ENCODE data around the gene JMJD6.
"Not testable (repeated sequence)": the region's sequence is repeated elsewhere in the genome, so short reads cannot be mapped to it uniquely, and the experiment has no call there.

JMJD6 gene

DNA sequence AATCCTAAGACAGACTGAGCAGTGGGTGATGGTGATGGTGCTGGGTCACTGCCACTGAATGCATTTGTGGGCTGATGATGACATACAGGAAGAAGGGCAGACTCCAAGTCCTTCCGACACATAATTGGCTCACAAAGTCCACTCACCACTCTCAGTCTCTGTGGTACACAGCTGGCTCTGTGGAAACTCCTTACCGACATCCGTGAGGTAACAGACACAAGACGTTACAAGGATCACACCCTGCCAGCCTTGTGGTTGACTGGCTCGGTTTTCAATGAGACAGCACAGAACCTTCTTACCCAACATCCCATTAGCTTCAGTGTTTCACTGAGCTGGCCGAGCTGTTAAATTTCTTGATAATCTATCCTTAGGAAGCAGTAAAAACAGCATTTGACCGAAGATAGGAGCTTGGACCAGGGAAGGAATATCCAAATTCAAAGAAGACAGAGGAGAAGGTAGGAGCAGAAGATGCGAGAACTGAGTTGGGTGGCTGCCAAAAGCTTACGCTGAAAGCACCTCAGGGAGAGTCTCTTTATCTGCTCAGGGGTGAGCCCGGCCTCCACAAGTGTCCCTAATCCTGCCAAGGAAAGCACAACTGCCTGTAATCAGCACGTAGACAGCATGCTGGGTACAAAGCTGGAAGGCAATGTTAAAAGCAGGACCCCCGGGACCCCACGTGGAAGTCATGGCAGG, 10.1 kb downstream of the JMJD6 start:
- peak; percentile 95 for DNase-seq (ENCODE audit: low spot score)

DNA sequence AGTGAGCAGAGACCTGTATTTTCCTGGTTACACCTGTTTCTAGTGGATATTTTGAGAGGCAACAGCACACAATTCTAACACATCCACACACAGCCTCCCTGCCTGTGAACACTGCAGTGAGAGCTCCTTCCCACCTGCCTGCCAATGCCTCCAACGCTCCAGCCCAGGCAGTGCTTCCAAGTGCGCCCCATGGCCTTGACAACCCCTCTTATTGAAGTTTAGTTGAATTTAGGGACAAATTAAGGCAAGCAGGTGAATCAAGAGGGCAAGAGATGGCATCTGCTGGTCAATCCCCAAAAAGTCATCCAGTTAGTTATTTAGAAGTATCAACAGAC, 10.9 kb downstream of the JMJD6 start:
- DNase-seq (ENCODE audit: low spot score): no peak

DNA sequence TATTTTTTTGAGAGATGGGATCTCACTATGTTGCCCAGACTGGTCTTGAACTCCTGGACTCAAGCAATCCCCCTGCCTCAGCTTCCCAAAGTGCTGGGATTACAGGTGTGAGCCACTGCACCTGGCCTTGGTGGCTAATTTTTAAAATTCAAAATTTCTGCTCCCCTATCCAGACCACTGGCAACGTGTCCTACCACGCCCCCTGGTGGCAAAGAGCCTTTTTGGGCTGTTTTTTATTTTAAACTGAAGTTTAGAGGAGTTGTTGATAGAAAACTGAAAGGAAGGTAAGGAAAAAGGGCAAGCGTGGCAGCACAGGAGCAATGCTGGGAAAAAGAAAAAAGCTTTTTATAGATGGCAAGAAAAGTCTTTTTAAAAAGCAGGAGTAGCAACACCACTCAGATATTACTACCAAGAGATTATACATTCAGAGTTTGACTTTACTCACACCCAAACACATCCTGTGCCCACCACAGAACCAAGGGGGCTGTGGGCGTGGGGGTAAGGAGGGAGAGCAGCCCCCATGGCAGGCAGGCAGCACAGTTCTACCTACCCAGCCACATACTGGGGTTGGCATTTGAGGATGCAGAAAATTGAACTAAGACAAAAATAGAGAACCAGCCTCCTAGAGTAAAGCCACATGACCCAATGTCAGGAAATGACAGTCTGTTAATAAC, 11.4 kb downstream of the JMJD6 start:
- DNase-seq (ENCODE audit: low spot score): no peak

DNA sequence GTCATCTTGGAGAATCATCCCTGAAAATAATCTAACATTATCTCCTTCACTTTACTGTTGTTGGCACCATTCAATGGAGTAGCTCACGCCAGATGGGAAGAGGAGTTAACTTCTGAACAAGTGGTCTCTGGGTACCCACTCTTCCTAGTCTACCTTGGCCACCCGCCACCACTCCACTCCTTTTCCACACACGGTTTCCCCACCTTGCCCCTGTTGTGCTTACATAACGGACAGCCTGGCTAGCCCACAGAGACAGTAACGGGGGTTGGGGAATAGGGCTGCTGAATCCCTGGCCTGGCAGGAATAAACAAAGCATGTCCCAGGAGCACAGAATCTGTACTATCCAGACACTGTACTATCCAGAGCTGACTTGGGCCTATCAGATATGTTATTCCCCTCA, 12.1 kb downstream of the JMJD6 start:
- DNase-seq (ENCODE audit: low spot score): no peak

DNA sequence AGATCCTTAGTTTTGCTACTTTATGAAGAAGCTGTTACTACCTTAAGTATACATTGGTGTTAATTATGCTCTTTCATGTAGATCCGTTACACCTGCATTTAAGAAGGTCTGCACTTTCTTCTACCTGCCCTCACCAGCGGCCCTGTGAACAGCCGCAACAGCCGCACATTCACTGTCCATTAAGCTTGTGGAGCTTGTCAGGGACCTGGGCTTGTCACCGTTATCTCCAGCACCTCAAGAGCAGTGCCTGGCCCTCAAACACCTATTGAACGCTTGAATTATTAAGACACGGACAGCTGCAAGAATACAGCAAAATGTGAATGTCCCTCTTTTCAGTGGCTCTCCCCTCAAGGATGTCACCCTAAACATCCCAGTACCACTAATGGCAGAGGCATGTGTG, 12.6 kb downstream of the JMJD6 start:
- DNase-seq (ENCODE audit: low spot score): no peak

DNA sequence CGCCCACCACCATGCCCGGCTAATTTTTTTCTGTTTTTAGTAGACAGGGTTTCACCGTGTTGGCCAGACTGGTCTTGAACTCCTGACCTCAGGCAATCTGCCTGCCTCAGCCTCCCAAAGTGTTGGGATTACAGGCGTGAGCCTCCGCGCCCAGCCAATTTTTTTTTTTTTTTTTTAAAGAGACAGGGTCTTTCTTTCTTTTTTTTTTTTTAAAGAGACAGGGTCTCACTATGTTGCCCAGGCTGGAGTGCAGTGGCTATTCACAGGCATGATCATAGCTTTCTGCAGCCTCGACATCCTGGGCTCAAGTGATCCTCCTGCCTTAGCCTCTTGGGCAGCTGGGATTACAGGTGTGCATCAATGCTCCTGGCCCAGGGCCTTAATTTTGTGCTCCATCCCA, 14.1 kb downstream of the JMJD6 start:
- not testable (repeated sequence) for DNase-seq (ENCODE audit: low spot score)

DNA sequence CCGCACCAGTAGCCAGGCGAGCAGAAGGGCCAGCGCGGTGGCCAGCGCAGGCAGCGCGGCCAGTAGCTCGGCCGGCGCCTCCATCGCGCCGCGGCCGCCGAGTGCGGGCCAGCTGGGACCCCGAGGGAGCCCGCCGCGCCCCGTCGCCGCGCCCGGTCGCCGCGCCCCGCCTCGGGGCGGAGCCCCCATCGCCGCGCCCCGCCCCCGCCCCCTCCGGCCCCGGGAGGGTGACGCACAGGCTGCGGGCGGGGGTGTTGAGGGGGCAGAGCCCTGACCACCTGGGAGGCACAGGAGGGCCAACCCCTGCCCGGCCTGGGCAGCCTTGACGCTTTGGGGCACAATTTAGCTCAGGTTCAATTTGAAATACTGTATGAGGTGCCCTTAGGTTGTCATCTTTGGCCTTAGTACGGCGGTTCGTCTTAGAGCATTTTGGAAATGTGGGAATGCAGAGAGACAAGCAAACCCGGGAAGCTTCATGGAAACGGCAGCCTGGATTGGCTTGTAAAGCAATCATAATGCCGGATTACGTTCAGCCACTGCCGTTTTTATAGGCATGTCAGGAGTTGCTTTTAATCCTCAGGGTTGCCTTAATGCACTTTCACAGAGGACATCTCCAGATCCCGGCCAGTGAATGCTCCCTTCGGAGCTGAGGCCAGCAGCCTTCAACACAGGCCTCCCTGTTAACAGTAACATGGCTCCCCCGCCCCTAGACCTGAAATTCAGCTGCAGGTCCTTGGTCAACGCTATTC, 15.4 kb downstream of the JMJD6 start, which contains the start of gene MXRA7:
MXRA7 (minus strand) TSS at position 103 of the 749 bp plus-strand sequence; CDS start at position 84, 19 bp downstream.
- DNase-seq (ENCODE audit: low spot score): peak; percentile 85

DNA sequence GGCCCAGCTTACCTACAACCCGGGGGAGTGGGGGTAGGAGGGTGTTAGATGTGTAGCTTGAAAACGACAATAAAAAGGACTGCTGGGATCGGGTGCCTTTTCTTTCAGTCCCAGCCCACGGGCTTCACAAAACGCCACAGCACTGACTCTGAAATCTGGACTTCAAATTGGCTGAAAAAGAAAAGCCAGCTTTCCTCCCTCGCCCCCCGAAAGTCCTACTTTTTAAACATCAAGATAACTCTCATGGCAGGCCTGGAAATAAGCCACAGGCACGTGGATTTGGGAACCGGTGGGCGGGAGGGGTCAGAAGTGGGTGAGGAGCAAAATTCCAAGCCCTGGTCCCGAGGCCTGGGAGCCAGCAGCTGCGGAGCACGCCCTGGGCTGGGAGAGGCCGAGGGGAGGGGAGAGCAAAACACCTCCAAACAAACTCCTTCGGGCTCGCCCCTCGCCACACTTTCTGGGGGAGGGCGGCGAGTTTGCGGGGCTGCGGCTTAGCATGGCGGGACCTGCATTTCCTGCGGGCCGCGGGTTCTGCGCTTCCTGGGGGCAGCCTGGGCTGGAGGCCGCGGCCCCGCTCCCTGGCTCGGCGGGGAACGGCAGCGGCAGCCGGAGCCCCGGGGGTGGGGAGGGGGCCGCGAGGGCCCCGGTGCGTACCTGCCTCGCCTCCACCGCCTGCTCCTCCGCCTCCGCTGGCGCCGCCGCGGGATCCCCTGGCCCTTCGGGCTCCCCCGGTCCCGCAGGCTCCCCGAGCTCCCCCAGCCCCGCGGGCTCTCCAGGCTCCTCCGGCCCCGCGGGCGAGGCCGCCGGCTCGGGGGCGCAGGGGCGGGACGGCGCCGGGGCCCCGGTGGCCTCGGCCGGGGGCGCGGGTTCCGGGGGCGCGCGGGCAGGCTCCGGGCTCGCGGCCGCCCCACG, 16.2 kb downstream of the JMJD6 start:
- not testable (repeated sequence) for DNase-seq (ENCODE audit: low spot score)

DNA sequence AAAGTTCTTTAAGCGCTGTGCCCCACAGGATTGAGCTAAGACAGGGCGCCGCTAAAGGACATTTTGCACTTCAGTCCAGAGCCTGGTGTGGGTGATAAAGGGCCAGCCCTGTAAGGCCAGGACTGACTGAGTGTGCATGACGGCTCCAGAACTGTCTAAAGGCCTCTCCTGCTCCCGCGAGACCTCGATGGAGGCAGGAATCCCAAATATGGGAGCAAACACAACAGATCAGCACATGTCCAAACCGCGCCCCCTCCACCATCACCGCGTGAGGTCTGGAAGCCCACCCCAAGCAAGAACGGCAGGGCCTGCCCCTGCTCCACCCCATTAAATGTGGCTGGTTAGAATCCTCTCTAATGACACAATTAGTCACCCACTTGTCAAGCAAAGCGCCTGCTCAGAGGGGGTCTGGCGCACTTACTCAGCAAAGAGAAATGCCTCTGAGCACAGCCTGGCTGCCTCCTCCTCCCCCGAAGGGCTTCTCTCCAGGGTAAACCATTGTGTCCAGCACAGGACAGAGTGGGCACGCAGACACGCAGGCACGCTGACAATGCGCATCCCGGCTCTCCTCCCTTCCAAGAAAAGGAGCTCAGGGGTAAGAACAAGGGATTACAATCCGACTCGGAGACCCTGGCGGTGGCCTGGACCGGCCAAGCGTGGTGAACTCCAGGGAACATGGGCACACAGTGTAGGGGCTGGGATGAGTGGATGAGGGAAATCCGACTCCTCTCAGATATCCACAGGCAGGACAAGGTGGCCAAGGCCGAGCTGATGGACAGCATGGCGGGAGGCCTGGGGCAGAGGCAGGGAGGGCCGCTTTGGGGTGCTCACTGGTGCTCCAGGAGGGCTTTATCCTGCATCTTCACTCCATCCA, 17.1 kb downstream of the JMJD6 start:
- DNase-seq (ENCODE audit: low spot score): peak; percentile 95

DNA sequence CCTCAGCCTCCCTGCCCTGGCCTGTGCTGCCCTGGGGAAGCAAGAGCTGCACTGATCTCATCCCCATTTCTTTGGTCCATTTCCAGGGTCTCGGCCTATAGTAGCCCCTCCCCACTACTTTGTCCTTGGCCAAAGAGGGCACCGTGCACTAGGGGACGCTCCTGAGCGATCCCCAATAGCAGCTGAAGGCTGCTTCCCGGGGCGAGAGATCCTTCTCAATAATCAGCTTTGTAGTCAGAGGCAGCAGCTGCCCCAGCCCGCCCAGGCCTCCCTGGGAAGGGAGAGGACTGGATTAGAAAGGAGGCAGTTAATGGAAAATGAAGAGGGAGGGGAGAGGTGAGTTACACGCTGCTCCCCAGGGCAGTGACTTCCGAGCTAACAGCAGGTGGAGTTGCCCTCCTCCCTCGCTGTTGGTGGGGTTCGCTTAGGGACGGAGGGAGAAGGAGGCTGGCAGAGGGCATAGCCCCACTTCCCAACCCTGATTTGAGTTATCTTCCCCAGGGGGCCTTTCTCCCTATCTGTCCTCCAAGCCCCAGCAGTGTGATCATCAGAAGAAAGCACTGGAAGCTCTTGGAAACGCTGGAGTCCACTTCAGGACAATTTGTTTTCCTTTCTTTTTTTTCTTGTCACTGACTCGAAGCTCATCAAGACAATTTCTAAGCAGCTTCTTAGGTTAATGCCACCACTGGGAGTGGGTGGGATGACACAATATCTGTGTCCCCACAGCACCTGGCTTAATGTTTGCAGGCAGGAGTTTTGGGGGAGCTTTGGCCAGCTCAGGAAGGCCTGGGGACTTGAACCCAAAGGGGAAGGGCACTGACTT, 18.2 kb downstream of the JMJD6 start:
- no peak for DNase-seq (ENCODE audit: low spot score)

DNA sequence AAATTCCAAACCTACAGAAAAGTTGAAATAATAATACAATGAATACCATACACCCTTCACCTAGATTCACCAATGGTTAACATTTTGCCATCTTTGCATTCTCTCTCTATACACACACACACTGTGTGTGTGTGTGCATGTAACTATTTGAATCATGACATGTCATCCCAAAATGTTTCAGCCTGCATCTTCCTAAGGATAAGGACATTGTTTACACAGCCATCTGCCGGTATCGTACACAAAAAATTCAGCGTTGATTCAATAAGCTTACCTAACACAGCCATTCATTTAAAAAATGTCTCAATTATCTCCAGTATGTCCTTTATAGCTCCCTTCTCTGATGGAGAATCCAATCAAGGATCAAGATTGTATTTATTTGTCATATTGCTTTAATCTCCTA, 19.6 kb downstream of the JMJD6 start:
- DNase-seq (ENCODE audit: low spot score): no peak

DNA sequence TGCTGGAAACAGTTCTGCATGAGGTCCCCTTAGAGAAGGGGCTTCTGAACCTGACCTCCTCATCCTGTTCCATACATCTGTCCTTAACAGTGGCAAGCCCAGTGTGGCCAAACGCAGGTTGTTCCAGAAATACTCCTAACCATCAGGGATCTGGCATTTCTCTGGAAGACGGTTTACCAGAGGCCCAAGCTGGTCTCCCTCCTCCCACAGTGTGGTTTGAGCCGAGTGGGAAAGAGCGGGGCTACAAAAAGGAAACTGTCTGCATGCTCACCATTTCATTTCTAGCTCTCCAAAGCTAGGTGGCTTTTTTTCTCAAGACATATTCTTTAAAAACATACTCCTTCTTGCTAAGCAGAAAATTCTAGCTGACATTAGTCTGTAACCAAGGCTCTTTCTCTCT, 21.6 kb downstream of the JMJD6 start:
- DNase-seq (ENCODE audit: low spot score): no peak

DNA sequence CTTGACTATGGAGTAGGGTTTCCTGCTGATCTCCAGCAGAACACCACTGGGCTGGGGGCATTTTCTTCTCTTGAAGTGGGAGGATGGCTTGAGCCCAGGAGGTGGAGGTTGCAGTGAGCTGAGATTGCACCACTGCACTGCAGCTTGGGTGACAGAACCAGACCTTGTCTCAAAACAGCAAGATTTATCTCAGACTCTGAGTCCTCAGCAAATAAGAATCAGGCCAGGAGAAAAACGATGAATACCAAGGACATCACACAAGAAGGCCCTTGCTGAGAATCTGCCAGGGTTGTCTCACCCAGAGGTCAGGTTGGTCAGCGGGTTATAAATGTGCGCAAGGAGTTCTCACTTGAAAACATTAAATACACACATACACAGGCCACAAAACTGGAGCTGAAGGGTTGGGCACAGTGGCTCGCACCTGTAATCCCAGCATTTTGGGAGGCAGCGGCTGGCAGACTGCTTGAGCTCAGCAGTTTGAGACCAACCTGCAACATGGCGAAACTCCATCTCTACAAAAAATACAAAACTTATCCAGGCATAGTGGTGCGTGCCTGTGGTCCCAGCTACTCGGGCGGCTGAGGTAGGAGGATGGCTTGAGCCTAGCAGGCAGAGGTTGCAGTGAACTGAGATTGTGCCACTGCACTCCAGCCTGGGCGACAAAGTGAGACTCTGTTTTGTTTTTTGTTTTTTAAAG, 23.3 kb downstream of the JMJD6 start:
- no peak for DNase-seq (ENCODE audit: low spot score)

DNA sequence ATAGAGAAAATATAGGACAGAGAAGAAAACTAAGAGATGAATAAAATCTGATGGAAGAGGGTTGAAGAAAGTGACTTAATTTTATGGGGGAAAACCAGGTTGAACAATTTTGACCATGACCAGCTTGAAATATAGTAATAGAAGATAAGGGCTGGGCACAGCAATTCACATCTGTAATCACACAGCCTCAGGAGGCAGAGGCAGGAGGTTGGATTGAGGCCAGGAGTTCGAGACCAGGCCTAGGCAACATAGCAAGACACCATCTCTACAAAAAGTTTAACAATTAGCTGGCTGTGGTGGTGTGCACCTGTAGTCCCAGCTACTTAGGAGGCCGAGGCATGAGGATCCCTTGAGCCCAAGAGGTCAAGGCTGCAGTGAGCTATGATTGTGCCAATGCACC, 24.3 kb downstream of the JMJD6 start:
- no peak for DNase-seq (ENCODE audit: low spot score)

DNA sequence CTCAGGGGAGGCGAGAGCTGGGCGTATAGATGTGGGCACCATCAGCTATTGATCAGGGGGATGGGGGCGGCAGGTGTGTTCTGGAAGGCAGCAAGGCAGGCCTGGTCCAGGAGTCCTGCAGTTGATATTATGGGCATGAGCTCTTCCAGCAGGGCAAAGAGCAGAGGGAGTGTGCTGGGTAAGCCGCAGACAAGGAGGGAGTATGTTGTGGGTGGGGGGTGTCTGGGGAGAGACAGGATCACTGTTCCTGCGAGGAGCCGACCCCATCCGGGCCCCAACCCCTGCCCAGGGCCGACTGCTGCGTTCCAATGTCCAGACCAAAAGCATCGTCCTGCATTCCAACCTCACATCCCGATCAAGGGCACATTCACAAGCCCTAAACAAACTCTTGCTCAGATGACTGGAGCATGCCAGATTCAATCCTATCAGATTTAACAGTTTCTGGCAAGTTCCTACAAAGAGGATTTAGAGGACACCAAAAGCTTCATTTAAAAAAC, 24.9 kb downstream of the JMJD6 start:
- no peak for DNase-seq (ENCODE audit: low spot score)

DNA sequence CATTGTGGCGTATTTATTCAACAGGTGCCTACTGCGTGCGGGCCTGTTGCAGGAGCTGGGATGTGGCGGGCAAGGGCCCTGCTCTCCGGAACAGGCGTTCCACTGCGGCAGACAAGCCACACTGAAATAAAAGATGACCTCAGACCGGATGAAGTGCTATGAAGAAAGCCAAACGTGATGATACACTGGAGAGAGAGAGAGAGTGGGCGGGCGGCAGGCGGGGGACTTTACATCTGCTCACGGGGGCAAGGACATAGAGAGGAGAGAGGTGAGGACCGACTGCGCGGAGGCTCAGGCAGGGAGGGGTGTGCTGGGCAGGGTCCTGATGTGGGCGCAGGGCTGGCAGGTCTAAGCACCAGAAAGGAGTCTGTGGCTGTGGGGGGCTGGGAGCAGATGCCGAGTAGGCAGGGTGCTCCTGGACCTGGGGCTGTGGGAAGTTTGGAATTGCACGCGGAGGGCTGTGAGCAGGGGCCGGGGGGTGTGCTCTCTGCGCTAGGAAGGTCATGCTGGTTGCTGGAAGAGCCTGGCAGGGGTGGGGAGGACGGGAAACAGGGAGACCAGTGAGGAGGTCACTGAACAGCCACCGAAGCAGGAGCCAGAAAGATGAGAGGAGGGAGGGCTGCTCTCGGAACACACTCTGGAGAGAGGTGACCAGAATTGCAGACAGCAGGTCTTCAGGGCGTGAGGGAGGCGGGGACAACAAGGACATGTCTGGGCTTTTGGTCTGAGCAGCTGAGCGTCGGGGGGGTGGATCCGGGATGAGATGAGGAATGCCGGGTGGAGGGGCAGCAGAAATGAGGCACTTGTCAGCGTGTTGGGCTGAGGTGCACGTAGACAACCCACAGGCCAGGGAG, 25.6 kb downstream of the JMJD6 start:
- DNase-seq (ENCODE audit: low spot score): peak; percentile 92

DNA sequence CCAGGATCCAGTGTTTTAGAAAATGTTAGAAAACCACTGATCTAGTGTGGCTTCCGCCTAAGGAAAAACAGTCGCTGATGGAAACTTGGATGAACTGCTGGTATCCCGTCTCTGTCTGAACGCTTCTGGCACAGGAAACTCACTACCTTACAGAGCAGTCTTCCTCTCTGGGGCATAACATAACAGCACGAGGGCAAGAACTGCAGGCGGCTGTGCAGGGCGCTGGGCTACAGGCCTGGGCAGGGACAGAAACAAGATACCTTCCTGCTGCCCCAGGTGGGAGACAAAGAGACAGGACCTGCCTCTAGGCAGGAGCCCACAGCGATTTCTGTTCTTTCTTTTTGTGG, 26.2 kb downstream of the JMJD6 start:
- DNase-seq (ENCODE audit: low spot score): no peak

DNA sequence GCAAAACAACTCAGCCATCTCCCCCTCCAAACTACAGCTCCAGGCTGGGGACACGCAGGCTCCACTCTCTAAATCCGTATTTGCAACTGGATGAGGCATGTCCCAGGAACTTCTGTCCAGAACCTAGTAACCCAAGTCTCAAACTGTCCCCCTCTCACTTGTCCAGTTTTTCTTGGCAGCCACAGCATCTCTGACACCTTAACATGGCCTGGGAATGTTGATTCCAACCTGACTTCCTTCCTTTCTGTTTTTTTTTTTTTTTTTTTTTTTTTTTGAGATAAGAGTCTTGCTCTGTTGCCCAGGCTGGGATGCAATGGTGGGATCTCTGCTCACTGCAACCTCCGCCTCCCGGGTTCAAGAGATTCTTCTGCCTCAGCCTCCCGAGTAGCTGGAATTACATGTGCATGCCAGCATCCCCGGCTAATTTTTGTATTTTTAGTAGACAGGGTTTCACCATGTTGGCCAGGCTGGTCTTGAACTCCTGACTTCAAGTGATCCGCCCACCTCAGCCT, 27.9 kb downstream of the JMJD6 start:
- not testable (repeated sequence) for DNase-seq (ENCODE audit: low spot score)

All from AG08395 (cell line).